H1 (cell line): ENCODE results near the gene P2RY1. TPM values are rescaled to one million over a fixed set of nuclear protein-coding genes. Genes with fewer than 3 reads are reported as not detected.

Experiments
- EP300 ChIP-seq, 2 experiments: IDR thresholded peaks; 1 replicate in 1 of 2; 2 replicates in 1 of 2; pipeline ENCODE4 v1.6.1; 2011 to 2012; ENCODE audit warnings: low read depth in 2 of 2, low read length in 2 of 2, mild to moderate bottlenecking in 2 of 2, borderline replicate concordance in 1 of 2, inconsistent platforms in 1 of 2, moderate library complexity in 1 of 2
- JUN ChIP-seq: IDR thresholded peaks from 2 replicates; pipeline ENCODE4 v1.6.1; 2011; ENCODE audit warnings: low read depth, mild to moderate bottlenecking, improper control_type of control experiment, low read length
- MAX ChIP-seq: IDR thresholded peaks from 2 replicates; pipeline ENCODE4 v1.6.1; 2012; ENCODE audit warnings: inconsistent platforms
- POLR2A ChIP-seq, 2 experiments: IDR thresholded peaks; 1 replicate in 1 of 2; 2 replicates in 1 of 2; pipeline ENCODE4 v1.6.1; 2011; ENCODE audit warnings: low read depth in 2 of 2, low read length in 2 of 2, mild to moderate bottlenecking in 2 of 2; ENCODE audit errors: control extremely low read depth in 1 of 2
- RBBP5 ChIP-seq: IDR thresholded peaks from 2 replicates; pipeline ENCODE4 v1.7.1; 2012; ENCODE audit warnings: low read depth, mild to moderate bottlenecking, inconsistent platforms, low read length, moderate library complexity, borderline replicate concordance
- SIN3A ChIP-seq, 2 experiments: IDR thresholded peaks in 1 of 2; conservative IDR thresholded peaks in 1 of 2; 2 replicates each; pipeline ENCODE4 v1.6.1; 2011 to 2012; ENCODE audit warnings: low read length in 2 of 2, improper control_type of control experiment in 1 of 2, low read depth in 1 of 2, mild to moderate bottlenecking in 1 of 2
- SIRT6 ChIP-seq: IDR thresholded peaks from one replicate; pipeline ENCODE4 v1.7.1; 2012; ENCODE audit warnings: low read length, inconsistent platforms
- TBP ChIP-seq: IDR thresholded peaks from 2 replicates; pipeline ENCODE4 v1.6.1; 2011; ENCODE audit warnings: low read depth, low read length, improper control_type of control experiment
- TCF12 ChIP-seq: IDR thresholded peaks from 2 replicates; pipeline ENCODE4 v1.6.1; 2011; ENCODE audit warnings: low read depth, mild to moderate bottlenecking, low read length
- YY1 ChIP-seq: IDR thresholded peaks from 2 replicates; pipeline ENCODE4 v1.6.1; 2011; ENCODE audit warnings: low read depth, mild to moderate bottlenecking, low read length
- ZNF274 ChIP-seq: IDR thresholded peaks from 2 replicates; pipeline ENCODE4 v1.7.0; 2012; ENCODE audit warnings: low read length, borderline replicate concordance; ENCODE audit errors: extremely low read depth
- polyA plus RNA-seq, 7 experiments: library from polyadenylated mRNA; depleted of rRNA in 3 of 7; stranded (reverse) in 5 of 7; unstranded in 2 of 7; fragments of >200 nt in 5 of 7; fragments of 200-250 nt in 2 of 7; gene quantifications; 1 replicate in 5 of 7; 2 replicates in 1 of 7; 4 replicates in 1 of 7; pipeline versions ENCODE4 v1.2.1 to v1.2.3, GENCODE V29; 2011 to 2013; ENCODE audit warnings: missing spikeins in 2 of 7, mixed read lengths in 2 of 7
- total RNA-seq: library from RNA; stranded (reverse); fragmentation: NEBNext Ultra II Directional; extraction: Animal tissue kit (Norgen Biotek cat#: 25700); gene quantifications from 2 replicates; pipeline ENCODE4 v1.2.1, GENCODE V29; 2021
- TF ChIP-seq, protein P1 (sequence below): fragments of 300-600 bp; sonication (generic); IDR thresholded peaks from 2 replicates; pipeline ENCODE4 v1.7.1; 2012; ENCODE audit warnings: low read length, moderate library complexity, mild to moderate bottlenecking, inconsistent platforms; ENCODE audit not compliant: insufficient replicate concordance

Gene P2RY1
- total and polyA plus RNA-seq, 2 of the 8 experiments (the other 6 are each of a cell fraction or from before 2014, with no cell fraction given): 6.5 to 28.3 TPM

GRCh38 chr3:152827313-152827712, 7.6 kb upstream of the P2RY1 start (continued):
- TF ChIP-seq, protein P1, sequence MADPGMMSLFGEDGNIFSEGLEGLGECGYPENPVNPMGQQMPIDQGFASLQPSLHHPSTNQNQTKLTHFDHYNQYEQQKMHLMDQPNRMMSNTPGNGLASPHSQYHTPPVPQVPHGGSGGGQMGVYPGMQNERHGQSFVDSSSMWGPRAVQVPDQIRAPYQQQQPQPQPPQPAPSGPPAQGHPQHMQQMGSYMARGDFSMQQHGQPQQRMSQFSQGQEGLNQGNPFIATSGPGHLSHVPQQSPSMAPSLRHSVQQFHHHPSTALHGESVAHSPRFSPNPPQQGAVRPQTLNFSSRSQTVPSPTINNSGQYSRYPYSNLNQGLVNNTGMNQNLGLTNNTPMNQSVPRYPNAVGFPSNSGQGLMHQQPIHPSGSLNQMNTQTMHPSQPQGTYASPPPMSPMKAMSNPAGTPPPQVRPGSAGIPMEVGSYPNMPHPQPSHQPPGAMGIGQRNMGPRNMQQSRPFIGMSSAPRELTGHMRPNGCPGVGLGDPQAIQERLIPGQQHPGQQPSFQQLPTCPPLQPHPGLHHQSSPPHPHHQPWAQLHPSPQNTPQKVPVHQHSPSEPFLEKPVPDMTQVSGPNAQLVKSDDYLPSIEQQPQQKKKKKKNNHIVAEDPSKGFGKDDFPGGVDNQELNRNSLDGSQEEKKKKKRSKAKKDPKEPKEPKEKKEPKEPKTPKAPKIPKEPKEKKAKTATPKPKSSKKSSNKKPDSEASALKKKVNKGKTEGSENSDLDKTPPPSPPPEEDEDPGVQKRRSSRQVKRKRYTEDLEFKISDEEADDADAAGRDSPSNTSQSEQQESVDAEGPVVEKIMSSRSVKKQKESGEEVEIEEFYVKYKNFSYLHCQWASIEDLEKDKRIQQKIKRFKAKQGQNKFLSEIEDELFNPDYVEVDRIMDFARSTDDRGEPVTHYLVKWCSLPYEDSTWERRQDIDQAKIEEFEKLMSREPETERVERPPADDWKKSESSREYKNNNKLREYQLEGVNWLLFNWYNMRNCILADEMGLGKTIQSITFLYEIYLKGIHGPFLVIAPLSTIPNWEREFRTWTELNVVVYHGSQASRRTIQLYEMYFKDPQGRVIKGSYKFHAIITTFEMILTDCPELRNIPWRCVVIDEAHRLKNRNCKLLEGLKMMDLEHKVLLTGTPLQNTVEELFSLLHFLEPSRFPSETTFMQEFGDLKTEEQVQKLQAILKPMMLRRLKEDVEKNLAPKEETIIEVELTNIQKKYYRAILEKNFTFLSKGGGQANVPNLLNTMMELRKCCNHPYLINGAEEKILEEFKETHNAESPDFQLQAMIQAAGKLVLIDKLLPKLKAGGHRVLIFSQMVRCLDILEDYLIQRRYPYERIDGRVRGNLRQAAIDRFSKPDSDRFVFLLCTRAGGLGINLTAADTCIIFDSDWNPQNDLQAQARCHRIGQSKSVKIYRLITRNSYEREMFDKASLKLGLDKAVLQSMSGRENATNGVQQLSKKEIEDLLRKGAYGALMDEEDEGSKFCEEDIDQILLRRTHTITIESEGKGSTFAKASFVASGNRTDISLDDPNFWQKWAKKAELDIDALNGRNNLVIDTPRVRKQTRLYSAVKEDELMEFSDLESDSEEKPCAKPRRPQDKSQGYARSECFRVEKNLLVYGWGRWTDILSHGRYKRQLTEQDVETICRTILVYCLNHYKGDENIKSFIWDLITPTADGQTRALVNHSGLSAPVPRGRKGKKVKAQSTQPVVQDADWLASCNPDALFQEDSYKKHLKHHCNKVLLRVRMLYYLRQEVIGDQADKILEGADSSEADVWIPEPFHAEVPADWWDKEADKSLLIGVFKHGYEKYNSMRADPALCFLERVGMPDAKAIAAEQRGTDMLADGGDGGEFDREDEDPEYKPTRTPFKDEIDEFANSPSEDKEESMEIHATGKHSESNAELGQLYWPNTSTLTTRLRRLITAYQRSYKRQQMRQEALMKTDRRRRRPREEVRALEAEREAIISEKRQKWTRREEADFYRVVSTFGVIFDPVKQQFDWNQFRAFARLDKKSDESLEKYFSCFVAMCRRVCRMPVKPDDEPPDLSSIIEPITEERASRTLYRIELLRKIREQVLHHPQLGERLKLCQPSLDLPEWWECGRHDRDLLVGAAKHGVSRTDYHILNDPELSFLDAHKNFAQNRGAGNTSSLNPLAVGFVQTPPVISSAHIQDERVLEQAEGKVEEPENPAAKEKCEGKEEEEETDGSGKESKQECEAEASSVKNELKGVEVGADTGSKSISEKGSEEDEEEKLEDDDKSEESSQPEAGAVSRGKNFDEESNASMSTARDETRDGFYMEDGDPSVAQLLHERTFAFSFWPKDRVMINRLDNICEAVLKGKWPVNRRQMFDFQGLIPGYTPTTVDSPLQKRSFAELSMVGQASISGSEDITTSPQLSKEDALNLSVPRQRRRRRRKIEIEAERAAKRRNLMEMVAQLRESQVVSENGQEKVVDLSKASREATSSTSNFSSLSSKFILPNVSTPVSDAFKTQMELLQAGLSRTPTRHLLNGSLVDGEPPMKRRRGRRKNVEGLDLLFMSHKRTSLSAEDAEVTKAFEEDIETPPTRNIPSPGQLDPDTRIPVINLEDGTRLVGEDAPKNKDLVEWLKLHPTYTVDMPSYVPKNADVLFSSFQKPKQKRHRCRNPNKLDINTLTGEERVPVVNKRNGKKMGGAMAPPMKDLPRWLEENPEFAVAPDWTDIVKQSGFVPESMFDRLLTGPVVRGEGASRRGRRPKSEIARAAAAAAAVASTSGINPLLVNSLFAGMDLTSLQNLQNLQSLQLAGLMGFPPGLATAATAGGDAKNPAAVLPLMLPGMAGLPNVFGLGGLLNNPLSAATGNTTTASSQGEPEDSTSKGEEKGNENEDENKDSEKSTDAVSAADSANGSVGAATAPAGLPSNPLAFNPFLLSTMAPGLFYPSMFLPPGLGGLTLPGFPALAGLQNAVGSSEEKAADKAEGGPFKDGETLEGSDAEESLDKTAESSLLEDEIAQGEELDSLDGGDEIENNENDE: no peak
- TF ChIP-seq TCF12: no peak
- TF ChIP-seq SIN3A (conservative IDR thresholded peaks at IDR 0.05 in 1 of 2, IDR thresholded peaks at IDR 0.05 in 1 of 2; ENCODE audit: low read depth in 1 of 2, low read length in 2 of 2): no peak
- TF ChIP-seq MAX: no peak
- no peak for TF ChIP-seq RBBP5
- no peak for TF ChIP-seq TBP
- no peak for TF ChIP-seq ZNF274
- TF ChIP-seq YY1: no peak
- TF ChIP-seq SIRT6: no peak
- no peak for TF ChIP-seq EP300 (IDR thresholded peaks at IDR 0.05; ENCODE audit: borderline replicate concordance in 1 of 2, low read depth in 2 of 2, low read length in 2 of 2)
- no peak for TF ChIP-seq JUN
- no peak for TF ChIP-seq POLR2A (IDR thresholded peaks at IDR 0.05; ENCODE audit: control extremely low read depth in 1 of 2, low read depth in 2 of 2, low read length in 2 of 2)
